ENCODE measurements around the gene CCT2.

Gene CCT2

DNA sequence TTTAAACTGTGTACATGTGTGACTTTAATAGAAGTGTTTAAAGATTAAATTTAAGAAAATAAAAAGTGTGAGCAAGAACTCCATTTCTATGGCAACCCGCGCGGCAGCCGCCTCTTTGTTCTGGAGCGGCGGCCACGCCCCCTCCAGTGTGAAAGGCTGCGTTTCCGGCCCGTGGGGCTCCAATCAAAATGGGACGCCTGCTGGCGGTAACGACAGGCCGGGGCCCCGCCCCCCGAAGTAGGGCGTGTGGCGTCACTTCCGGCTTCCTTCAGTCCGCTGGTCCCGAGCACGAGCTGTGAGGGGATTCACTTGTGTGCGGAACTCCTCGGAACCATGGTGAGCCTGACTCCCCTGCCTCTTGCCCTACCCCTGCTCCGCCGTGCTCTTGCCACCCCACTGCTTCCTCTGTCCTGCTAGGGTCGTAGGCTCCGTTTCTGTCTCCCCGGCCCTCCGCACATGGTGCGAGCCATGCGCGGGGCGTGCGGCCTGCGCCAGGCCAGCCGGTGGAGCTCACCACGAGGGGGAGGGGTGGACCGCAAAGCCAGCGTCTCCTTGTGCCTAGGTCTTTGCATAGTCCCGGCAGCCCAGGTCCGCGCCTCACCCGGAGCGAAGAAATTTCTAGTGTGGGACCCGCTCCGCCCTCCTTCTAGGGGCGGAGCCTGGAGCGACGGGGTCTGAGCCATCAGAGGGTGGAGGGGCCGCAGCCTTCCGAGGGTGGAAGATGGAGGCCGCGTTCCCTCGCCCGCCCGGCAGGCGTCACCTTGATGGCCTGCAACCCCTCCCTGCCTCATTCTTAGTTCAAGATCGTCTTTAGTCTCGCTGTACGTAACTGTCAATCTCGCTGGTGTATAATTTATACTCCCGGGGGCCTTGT is at the start of gene CCT2:
Gene CCT2 (plus strand): TSS at position 271 of the 874 bp plus-strand sequence. CDS start 63 bp downstream, at position 334.
- DNase-seq (ENCODE audit: low read depth in 2 of 2) = peak; percentile 92 to 93

- DNase-seq (ENCODE audit: low read depth in 2 of 2) = no peak
These were observed 44.3 kb upstream of the CCT2 start for GRCh38 chr12:69540987-69541386.

DNA sequence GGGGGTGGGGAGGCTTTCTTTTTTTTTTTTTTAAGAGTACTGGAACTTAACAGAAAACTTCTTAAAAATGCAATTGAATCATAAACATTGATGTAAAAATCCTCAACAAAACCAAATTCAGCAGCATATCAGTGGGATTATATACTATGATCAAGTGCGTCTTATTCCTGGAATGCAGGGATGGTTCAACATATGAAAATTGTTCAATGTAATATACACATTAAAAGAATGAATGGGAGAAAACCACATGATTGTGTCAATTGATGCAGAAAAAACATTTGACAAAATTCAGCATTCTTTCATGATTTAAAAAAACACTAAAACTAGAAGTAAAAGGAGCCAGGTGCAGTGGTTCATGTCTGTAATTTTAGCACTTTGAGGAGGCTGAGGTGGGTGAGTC is 41.2 kb upstream of the CCT2 start:
- DNase-seq (ENCODE audit: low read depth in 2 of 2) = no peak

DNA sequence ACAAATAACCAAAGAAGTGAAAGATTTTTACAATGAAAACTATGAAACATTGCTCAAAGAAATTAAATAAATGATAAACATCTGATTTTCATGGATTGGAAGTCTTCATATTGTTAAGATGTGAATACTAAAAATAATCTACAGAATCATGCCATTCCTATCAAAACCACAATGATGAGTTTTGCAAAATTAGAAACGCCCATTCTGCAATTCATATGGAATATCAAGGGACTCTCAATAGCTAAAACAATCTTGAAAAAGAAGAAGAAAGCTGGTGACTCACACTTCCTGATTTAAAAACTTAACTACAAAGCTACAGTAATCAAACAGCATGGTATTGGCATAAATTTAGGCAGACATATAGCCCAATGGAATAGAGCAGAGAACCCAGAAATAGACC is 40.2 kb upstream of the CCT2 start:
- no peak for DNase-seq (ENCODE audit: low read depth in 2 of 2)

DNA sequence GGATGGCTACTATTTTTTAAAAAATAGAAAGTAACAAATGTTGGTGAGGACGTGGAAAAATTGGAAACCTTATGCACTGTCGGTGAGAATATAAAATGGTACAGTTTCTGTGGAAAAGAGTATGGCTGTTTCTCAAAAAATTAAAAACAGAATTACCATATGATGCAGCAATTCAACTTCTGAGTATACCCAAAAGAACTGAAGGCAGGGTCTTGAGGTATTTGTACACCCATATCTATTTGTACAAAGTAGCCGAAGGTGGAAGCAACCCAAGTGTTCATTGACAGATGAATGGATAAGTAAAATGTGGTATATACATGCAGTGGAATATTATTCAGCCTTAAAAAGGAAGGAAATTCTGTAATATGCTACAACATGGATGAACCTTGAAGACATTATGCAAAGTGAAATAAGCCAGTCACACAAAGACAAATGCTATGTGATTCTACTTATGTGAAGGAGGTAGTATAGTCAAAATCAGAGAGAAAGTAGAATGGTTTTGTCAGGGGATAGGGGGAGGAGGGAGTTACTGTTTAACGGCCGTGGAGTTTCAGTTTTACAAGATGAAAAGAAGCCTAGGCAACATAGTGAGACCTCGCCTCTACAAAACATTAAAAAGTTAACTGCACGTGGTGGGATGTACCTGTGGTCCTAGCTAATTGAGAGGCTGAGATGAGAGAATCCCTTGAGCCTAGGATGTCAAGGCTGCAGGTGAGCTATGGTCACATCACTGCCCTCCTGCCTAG is 38.4 kb upstream of the CCT2 start:
- no peak for DNase-seq (ENCODE audit: low read depth in 2 of 2)

DNA sequence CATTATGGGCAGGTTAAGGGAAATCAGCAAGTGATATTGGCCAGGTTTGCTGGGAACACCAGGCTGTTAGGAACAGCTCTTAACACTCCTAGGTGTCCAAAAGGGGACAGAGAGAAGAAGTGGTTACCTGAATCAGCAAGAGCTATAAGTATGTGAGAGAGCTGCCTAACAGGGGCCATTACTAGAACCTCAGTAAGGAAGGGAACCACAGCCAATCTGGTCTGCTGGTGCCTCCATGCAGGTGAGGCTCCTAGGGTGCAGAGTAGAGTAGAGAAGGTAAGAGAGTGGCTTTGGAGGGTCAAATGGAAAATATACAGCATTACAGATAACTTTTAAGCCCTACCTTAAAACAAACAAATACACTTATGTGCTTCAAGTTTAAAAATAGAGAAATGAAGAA is 36.6 kb upstream of the CCT2 start:
- DNase-seq (ENCODE audit: low read depth in 2 of 2) = no peak

GRCh38 chr12:69550569-69551350 is 34.5 kb upstream of the CCT2 start:
- DNase-seq (ENCODE audit: low read depth in 2 of 2) = no peak

DNA sequence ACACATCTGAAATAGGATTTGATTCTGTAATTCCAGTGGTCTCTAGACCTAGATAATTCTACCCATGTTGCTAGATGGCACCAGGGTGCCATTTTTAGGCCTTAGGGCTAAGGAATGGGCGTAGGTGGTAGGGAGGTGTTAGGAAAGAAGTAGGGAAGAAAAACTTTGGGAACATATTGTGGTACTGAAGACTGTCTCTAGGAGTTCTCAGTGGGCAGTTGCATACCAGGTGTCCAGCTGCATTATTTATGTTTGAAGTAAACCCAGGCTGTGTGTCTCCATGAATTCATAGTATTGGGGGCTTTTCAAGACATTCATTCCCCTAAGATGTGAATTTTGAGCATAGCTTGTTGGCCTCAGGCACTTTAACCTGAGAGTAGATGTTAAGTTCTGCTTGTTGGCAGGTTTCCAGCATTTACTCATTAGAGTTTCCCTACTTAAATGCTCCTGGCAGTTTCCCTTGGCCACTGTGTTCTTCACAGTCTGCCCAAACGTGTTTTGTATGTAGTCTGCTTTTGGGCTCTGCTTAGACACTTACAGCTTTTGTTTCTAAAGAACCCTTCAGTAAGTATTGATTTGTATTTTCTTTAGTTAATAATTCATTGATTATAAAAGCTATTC is 31.5 kb upstream of the CCT2 start:
- no peak for DNase-seq (ENCODE audit: low read depth in 2 of 2)

DNA sequence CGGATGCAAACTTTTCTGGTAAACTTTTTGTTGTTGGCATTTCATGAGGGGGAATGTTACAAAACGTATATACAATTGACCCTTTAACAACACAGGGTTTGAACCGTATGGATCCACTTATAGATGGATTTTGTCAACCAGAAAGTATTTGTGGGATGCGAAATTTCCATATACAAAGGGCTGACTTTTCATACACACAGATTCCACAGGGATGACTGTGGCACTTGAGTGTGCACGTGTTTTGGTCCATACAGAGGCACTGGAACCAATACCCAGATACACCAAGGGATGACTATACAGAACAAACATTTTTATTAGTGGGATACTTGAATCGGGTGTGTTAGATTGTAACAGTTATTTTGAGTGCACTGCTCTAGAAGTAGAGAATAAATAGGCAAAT is 29.8 kb upstream of the CCT2 start:
- DNase-seq (ENCODE audit: low read depth in 2 of 2) = no peak

DNA sequence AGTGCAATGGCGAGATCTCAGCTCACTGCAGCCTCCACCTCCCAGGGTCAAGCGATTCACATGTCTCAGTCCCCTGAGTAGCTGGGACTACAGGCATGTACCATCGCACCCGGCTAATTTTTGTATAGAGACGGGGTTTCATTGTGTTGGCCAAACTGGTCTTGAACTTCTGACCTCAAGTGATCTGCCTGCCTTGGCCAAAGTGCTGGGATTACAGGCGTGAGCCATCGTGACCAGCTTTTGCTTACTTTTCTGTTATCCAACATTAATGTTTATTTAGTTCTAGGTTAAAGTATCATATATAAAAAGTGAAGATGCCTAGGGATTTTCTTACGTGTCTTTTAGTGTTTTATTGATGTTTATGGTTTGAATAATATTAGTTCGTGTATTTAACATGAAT is 28.9 kb upstream of the CCT2 start:
- no peak for DNase-seq (ENCODE audit: low read depth in 2 of 2)

DNA sequence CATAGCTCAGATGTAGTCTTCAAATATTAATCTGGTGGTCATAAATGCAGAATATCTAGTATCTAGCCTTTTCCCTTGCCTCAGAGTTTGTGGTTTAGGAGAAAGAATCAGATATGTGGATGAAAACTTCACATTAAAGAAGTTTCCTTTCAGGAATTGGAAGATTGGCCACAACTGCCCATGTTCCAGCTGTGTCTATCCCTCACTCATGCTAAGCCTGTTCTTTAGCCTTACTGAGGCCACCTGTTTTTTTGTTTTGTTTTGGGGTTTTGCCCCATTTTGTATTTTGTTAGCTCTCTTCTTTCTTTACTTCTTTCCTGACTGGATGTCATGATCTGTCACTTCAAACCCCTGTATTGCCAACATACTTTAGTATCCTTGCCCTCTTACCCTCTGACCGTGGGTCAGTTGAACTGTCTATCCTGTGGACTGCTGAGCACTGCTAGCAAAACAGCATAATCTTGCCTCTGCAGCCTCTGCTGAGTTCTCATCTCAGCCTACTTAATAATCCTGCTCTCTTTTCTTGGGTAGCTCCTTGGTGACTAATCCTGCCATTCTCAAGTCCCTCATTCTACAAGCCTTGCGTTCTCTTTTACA is 22.0 kb upstream of the CCT2 start:
- no peak for DNase-seq (ENCODE audit: low read depth in 2 of 2)

- no peak for DNase-seq (ENCODE audit: low read depth in 2 of 2)
These were observed 18.7 kb upstream of the CCT2 start for GRCh38 chr12:69566603-69567002.

DNA sequence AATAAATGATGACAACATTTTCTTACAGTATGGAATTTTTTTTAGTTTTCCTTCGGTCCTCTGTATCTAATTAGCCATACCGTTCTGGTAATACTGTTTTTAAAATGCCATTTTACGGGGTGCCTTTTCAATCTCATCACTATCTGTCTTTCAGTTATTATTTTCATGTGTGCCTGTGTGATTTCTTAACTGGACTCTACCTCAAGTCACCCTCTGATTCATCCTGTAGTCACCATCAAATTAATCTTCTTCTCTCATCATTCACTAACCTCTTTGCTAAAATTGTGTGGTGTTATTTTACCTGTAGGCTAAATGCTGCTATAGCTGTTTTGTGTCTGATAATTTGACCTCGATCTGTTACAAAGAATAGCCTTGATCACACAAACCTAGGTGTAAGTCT is 16.0 kb upstream of the CCT2 start:
- no peak for DNase-seq (ENCODE audit: low read depth in 2 of 2)

GRCh38 chr12:69570000-69570516 is 15.2 kb upstream of the CCT2 start:
- DNase-seq (ENCODE audit: low read depth in 2 of 2) = no peak

GRCh38 chr12:69570545-69571399 is 14.5 kb upstream of the CCT2 start:
- peak in 1 of 2 donors; percentile 27 for DNase-seq (ENCODE audit: low read depth in 2 of 2)

GRCh38 chr12:69575346-69575745 is 9.9 kb upstream of the CCT2 start:
- DNase-seq (ENCODE audit: low read depth in 2 of 2) = no peak

GRCh38 chr12:69578283-69578682 is 7.0 kb upstream of the CCT2 start:
- no peak for DNase-seq (ENCODE audit: low read depth in 2 of 2)

- DNase-seq (ENCODE audit: low read depth in 2 of 2) = no peak
These were observed 6.2 kb upstream of the CCT2 start for GRCh38 chr12:69579029-69579428.

- no peak for DNase-seq (ENCODE audit: low read depth in 2 of 2)
These were observed 5.2 kb upstream of the CCT2 start for GRCh38 chr12:69580074-69580473.

- DNase-seq (ENCODE audit: low read depth in 2 of 2) = no peak
These were observed 2.1 kb upstream of the CCT2 start for GRCh38 chr12:69583203-69583602.
